Gastrocnemius medialis (tissue), 4 donors: Measurements from ENCODE around the gene USP17L25. TPM values are rescaled to one million over a fixed set of nuclear protein-coding genes. Genes with fewer than 3 reads are reported as not detected.

ENCODE experiments used
- total RNA-seq, 4 donors: library from RNA; depleted of rRNA; stranded (reverse); fragments of >200 nt; gene quantifications; one replicate each; pipeline versions ENCODE4 v1.1.0 to v1.2.3, GENCODE V29; 2016

The USP17L25 gene
- total RNA-seq, 4 donors from 2014 or later = not detected

Other genes with a start within 250 kb of the USP17L25 start
- gene FAM90A26, start 159.5 kb upstream of the USP17L25 start, total RNA-seq = not detected
- not detected for gene USP17L10, start 119.3 kb upstream of the USP17L25 start, total RNA-seq
- not detected for gene USP17L11, start 114.5 kb upstream of the USP17L25 start, total RNA-seq
- gene USP17L12, start 109.8 kb upstream of the USP17L25 start, total RNA-seq = not detected
- gene USP17L13, start 105.0 kb upstream of the USP17L25 start, total RNA-seq = not detected
- not detected for gene USP17L15, start 95.5 kb upstream of the USP17L25 start, total RNA-seq
- not detected for gene USP17L17, start 86.0 kb upstream of the USP17L25 start, total RNA-seq
- not detected for gene USP17L18, start 81.3 kb upstream of the USP17L25 start, total RNA-seq
- gene USP17L19, start 76.5 kb upstream of the USP17L25 start, total RNA-seq = not detected
- gene USP17L20, start 71.8 kb upstream of the USP17L25 start, total RNA-seq = not detected
- gene USP17L21, start 67.0 kb upstream of the USP17L25 start, total RNA-seq = not detected
- gene USP17L22, start 62.3 kb upstream of the USP17L25 start, total RNA-seq = not detected
- gene USP17L24, start 4.7 kb upstream of the USP17L25 start, total RNA-seq = not detected
- not detected for gene USP17L26, start 4.7 kb downstream of the USP17L25 start, total RNA-seq
- not detected for gene USP17L5, start 9.5 kb downstream of the USP17L25 start, total RNA-seq
- gene USP17L27, start 14.2 kb downstream of the USP17L25 start, total RNA-seq = not detected
- not detected for gene USP17L28, start 19.0 kb downstream of the USP17L25 start, total RNA-seq
- not detected for gene USP17L29, start 23.7 kb downstream of the USP17L25 start, total RNA-seq
- not detected for gene USP17L30, start 33.2 kb downstream of the USP17L25 start, total RNA-seq
- not detected for gene DEFB131A, start 114.5 kb downstream of the USP17L25 start, total RNA-seq